DND-41 (cell line): ENCODE results near the gene SRPX.

Experiments
- ATAC-seq: fragments of 200-7000 bp; cut with Tn5 transposase; 3 replicates; pipeline ENCODE4 v1.9.1; 2021; ENCODE audit warnings: low read depth; ENCODE audit not compliant: insufficient read depth
- DNase-seq: peaks from one replicate; pipeline ENCODE4 v3.0.0-alpha.2; 2020
- H2AFZ ChIP-seq: 2 replicates; pipeline ENCODE4 v1.6.0; 2012; ENCODE audit warnings: low read depth, low read length
- H3K27ac ChIP-seq: 2 replicates; pipeline ENCODE4 v1.5.1; 2012; ENCODE audit warnings: low read length, inconsistent platforms
- H3K27me3 ChIP-seq: fragments of 200-600 bp; sonication (generic); 2 replicates; pipeline ENCODE4 v1.6.0; 2012; ENCODE audit warnings: low read length, mild to moderate bottlenecking, inconsistent platforms; ENCODE audit not compliant: insufficient read depth, poor library complexity
- H3K36me3 ChIP-seq: 2 replicates; pipeline ENCODE4 v1.5.1; 2012; ENCODE audit warnings: low read length, inconsistent platforms; ENCODE audit not compliant: insufficient read depth
- H3K4me1 ChIP-seq: 2 replicates; pipeline ENCODE4 v1.5.1; 2012; ENCODE audit warnings: mild to moderate bottlenecking, low read length; ENCODE audit not compliant: insufficient read depth
- H3K4me2 ChIP-seq: 2 replicates; pipeline ENCODE4 v1.6.0; 2012; ENCODE audit warnings: mild to moderate bottlenecking, moderate library complexity, low read length, inconsistent platforms; ENCODE audit not compliant: insufficient read depth
- H3K4me3 ChIP-seq, 2 experiments: fragments of 200-600 bp in 1 of 2; shearing (Covaris generic) in 1 of 2; 2 replicates each; pipeline ENCODE4 v1.5.1; 2012 to 2016; ENCODE audit warnings: inconsistent platforms in 2 of 2, low read length in 2 of 2, mild to moderate bottlenecking in 2 of 2, low read depth in 1 of 2, moderate library complexity in 1 of 2
- H3K79me2 ChIP-seq: 2 replicates; pipeline ENCODE4 v1.6.0; 2012; ENCODE audit warnings: low read length, inconsistent platforms; ENCODE audit not compliant: insufficient read depth
- H3K9ac ChIP-seq: 2 replicates; pipeline ENCODE4 v1.6.0; 2012; ENCODE audit warnings: low read depth, mild to moderate bottlenecking, inconsistent platforms, low read length, moderate library complexity
- H3K9me3 ChIP-seq: 2 replicates; pipeline ENCODE4 v1.5.1; 2012; ENCODE audit warnings: low read length, moderate library complexity, mild to moderate bottlenecking, inconsistent platforms; ENCODE audit not compliant: insufficient read depth, severe bottlenecking
- H4K20me1 ChIP-seq: 2 replicates; pipeline ENCODE4 v1.6.0; 2012; ENCODE audit warnings: low read length; ENCODE audit not compliant: insufficient read depth
- CTCF ChIP-seq: IDR thresholded peaks from 2 replicates; pipeline ENCODE4 v1.5.1; 2012; ENCODE audit warnings: borderline replicate concordance, low read length, moderate library complexity, mild to moderate bottlenecking; ENCODE audit not compliant: poor library complexity, severe bottlenecking; ENCODE audit errors: extremely low read depth
- EZH2 ChIP-seq: IDR thresholded peaks from 3 replicates; pipeline ENCODE4 v1.6.1; 2012; ENCODE audit warnings: borderline replicate concordance, low read depth, mild to moderate bottlenecking, moderate library complexity, low read length, inconsistent platforms; ENCODE audit not compliant: severe bottlenecking

Gene SRPX

DNA sequence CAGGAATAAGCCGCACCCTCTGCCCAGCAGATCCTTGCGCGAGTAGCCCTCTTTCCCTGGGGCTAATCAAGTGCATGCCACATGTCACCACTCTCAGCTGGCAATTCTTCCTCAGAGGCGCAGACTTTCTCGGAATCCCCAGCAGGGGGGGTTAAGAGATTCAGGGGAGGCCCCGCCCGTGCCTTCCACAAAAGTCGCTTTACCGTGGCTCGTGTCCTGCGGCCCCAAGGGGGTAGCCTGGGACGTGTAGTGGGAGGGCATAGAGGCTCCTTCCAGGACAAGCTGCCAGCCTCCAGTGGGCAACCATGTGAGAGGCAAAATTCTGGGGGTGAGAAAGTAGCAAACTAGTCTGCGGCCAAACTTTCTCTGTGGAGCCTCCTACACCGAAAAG, 652 bp downstream of the SRPX start:
- no peaks in the 10 kb centered on the region for H3K79me2 ChIP-seq
- no peak overlapping the region for H3K27ac ChIP-seq
- H3K9me3 ChIP-seq = no peaks in the 10 kb centered on the region
- no peaks in the 10 kb centered on the region for H3K4me1 ChIP-seq
- H3K9ac ChIP-seq = no peak overlapping the region
- H4K20me1 ChIP-seq = no peaks in the 10 kb centered on the region
- H3K4me3 ChIP-seq = no peak overlapping the region
- H3K36me3 ChIP-seq = no peaks in the 10 kb centered on the region
- TF ChIP-seq CTCF (no peak), EZH2 (no peak)
- ATAC-seq (no peak), DNase-seq (no peak)
- H3K4me2 ChIP-seq = no peak overlapping the region
- H3K27me3 ChIP-seq = no peaks in the 10 kb centered on the region
- no peak overlapping the region for H2AFZ ChIP-seq

- DNase-seq (no peak), ATAC-seq (no peak)
- no peaks in the 10 kb centered on the region for H3K79me2 ChIP-seq
- no peak overlapping the region for H3K4me3 ChIP-seq
- TF ChIP-seq EZH2 (no peak), CTCF (no peak)
- no peak overlapping the region for H3K9ac ChIP-seq
- no peaks in the 10 kb centered on the region for H3K27me3 ChIP-seq
- no peak overlapping the region for H3K4me2 ChIP-seq
- H3K36me3 ChIP-seq = no peaks in the 10 kb centered on the region
- no peaks in the 10 kb centered on the region for H4K20me1 ChIP-seq
- H3K27ac ChIP-seq = no peak overlapping the region
- no peaks in the 10 kb centered on the region for H3K4me1 ChIP-seq
- no peaks in the 10 kb centered on the region for H3K9me3 ChIP-seq
- H2AFZ ChIP-seq = no peak overlapping the region
Measured at GRCh38 chrX:38216642-38217041, 4.0 kb downstream of the SRPX start.

- Histone ChIP-seq H3K27ac (no peak overlapping the region), H2AFZ (no peak overlapping the region), H3K36me3 (no peaks in the 10 kb centered on the region), H3K9ac (no peak overlapping the region), H3K4me3 (no peak overlapping the region), H3K27me3 (no peaks in the 10 kb centered on the region), H3K4me2 (no peak overlapping the region), H3K9me3 (no peaks in the 10 kb centered on the region), H3K79me2 (no peaks in the 10 kb centered on the region), H3K4me1 (no peaks in the 10 kb centered on the region), H4K20me1 (no peaks in the 10 kb centered on the region)
- no peak for ATAC-seq
- DNase-seq = no peak
- TF ChIP-seq EZH2 (no peak), CTCF (no peak)
Measured at GRCh38 chrX:38214551-38215531, 5.8 kb downstream of the SRPX start.
